ENCODE measurements around the gene MVB12B.
A peak's percentile ranks its signal among the peaks of the same experiment; 100 is the strongest.

Gene MVB12B

GRCh38 chr9:126365780-126366179 is 39.2 kb downstream of the MVB12B start:
- DNase-seq = no peak

GRCh38 chr9:126366366-126367011 is 39.9 kb downstream of the MVB12B start:
- DNase-seq = no peak

GRCh38 chr9:126367139-126367538 is 40.5 kb downstream of the MVB12B start:
- DNase-seq = no peak

GRCh38 chr9:126367616-126368015 is 41.0 kb downstream of the MVB12B start:
- DNase-seq = no peak

- no peak for DNase-seq
These were observed 41.4 kb downstream of the MVB12B start for GRCh38 chr9:126368020-126368419.

- DNase-seq = no peak
These were observed 44.6 kb downstream of the MVB12B start for GRCh38 chr9:126371007-126371870.

GRCh38 chr9:126372716-126373115 is 46.1 kb downstream of the MVB12B start:
- no peak for DNase-seq

- DNase-seq = no peak
These were observed 46.6 kb downstream of the MVB12B start for GRCh38 chr9:126373241-126373640.

- no peak for DNase-seq
These were observed 47.7 kb downstream of the MVB12B start for GRCh38 chr9:126374366-126374781.

- no peak for DNase-seq
These were observed 48.8 kb downstream of the MVB12B start for GRCh38 chr9:126375386-126375785.

- DNase-seq = no peak
These were observed 49.9 kb downstream of the MVB12B start for GRCh38 chr9:126376311-126377175.

- DNase-seq = no peak
These were observed 50.5 kb downstream of the MVB12B start for GRCh38 chr9:126377176-126377509.

GRCh38 chr9:126377536-126377935 is 50.9 kb downstream of the MVB12B start:
- peak; percentile 40 for DNase-seq

GRCh38 chr9:126378761-126379160 is 52.1 kb downstream of the MVB12B start:
- peak; percentile 30 for DNase-seq

GRCh38 chr9:126379661-126380360 is 53.2 kb downstream of the MVB12B start:
- DNase-seq = peak; percentile 30

- DNase-seq = peak; percentile 35
These were observed 53.8 kb downstream of the MVB12B start for GRCh38 chr9:126380447-126380846.

GRCh38 chr9:126381195-126381594 is 54.6 kb downstream of the MVB12B start:
- DNase-seq = peak; percentile 24

- DNase-seq = no peak
These were observed 56.9 kb downstream of the MVB12B start for GRCh38 chr9:126383406-126384046.

- peak; percentile 30 for DNase-seq
These were observed 58.3 kb downstream of the MVB12B start for GRCh38 chr9:126384926-126385325.

- DNase-seq = peak; percentile 47
These were observed 59.5 kb downstream of the MVB12B start for GRCh38 chr9:126386088-126386487.

- no peak for DNase-seq
These were observed 60.1 kb downstream of the MVB12B start for GRCh38 chr9:126386776-126387175.

Measured in activated CD8-positive, alpha-beta memory T cell treated with anti-CD3 and anti-CD28 coated beads for 24 hours (primary cell).